GM12878 (cell line): Measurements from ENCODE around the gene OR10H3. TPM values are rescaled to one million over a fixed set of nuclear protein-coding genes. Genes with fewer than 3 reads are reported as not detected.

Experiments
- ATAC-seq: fragments of 200-7000 bp; cut with Tn5 transposase; 3 replicates; pipeline ENCODE4 v1.9.1; 2020; ENCODE audit warnings: mild to moderate bottlenecking, moderate library complexity
- BruUV-seq: library from RNA; stranded (reverse); fragments of 400-500 nt; replicated peaks from 2 replicates; lab custom pipeline; 2021; lab: Mats Ljungman, UMichigan
- CTCF ChIA-PET: fragments of 300-600 bp; sonication (Branson Sonifier 250); formaldehyde crosslinking; extraction: SDS; loops from one replicate; lab custom pipeline; 2021; ENCODE audit warnings: inconsistent platforms; lab: Yijun Ruan, JAX
- POLR2A ChIA-PET: fragments of 350-600 bp; formaldehyde crosslinking; extraction: SDS; loops from one replicate; lab custom pipeline; 2021; ENCODE audit warnings: inconsistent platforms; lab: Charles Lee
- RAD21 ChIA-PET: fragments of 300-600 bp; sonication (Branson Sonifier 250); formaldehyde crosslinking; loops from one replicate; lab custom pipeline; 2023; ENCODE audit warnings: antibody characterized with exemption; ENCODE audit not compliant: unreplicated experiment; lab: Charles Lee
- SMC1A ChIA-PET: fragments of 300-600 bp; sonication (Branson Sonifier 250); formaldehyde crosslinking; loops from one replicate; lab custom pipeline; 2023; ENCODE audit not compliant: unreplicated experiment, uncharacterized antibody; lab: Charles Lee
- DNase-seq: peaks from one replicate; pipeline ENCODE4 v3.0.0-alpha.2; 2011; ENCODE audit warnings: low read depth, low spot score
- FAIRE-seq: peaks from 3 replicates; lab custom pipeline; 2011; peaks lifted over from hg19 to GRCh38; lab: Jason Lieb, UNC
- H2AFZ ChIP-seq: 2 replicates; pipeline ENCODE4 v1.6.0; 2011; ENCODE audit warnings: low read depth, low read length, control low read depth; ENCODE audit not compliant: control insufficient read depth
- H3K27ac ChIP-seq: 2 replicates; pipeline ENCODE4 v1.5.1; 2011; ENCODE audit warnings: control low read depth; ENCODE audit not compliant: control insufficient read depth, insufficient read depth
- H3K27me3 ChIP-seq, 2 experiments: replicated peaks in 1 of 2; 2 replicates each; pipeline versions ENCODE4 v1.6.0 to v1.6.1; 2011; ENCODE audit warnings: low read length in 1 of 2; ENCODE audit not compliant: control insufficient read depth in 2 of 2, insufficient read depth in 2 of 2
- H3K36me3 ChIP-seq, 2 experiments: 2 replicates each; pipeline ENCODE4 v1.5.1; 2011; ENCODE audit warnings: low read length in 1 of 2; ENCODE audit not compliant: control insufficient read depth in 2 of 2, insufficient read depth in 2 of 2
- H3K4me1 ChIP-seq: 2 replicates; pipeline ENCODE4 v1.6.1; 2011; ENCODE audit warnings: mild to moderate bottlenecking, low read length, moderate library complexity, mixed read lengths; ENCODE audit not compliant: control insufficient read depth, insufficient read depth
- H3K4me2 ChIP-seq: 2 replicates; pipeline ENCODE4 v1.6.0; 2011; ENCODE audit warnings: control low read depth; ENCODE audit not compliant: control insufficient read depth, insufficient read depth
- H3K4me3 ChIP-seq: fragments of 200-600 bp; sonication (generic); 2 replicates; pipeline ENCODE4 v1.5.1; 2016
- H3K79me2 ChIP-seq: 2 replicates; pipeline ENCODE4 v1.6.0; 2011; ENCODE audit warnings: low read length; ENCODE audit not compliant: control insufficient read depth, insufficient read depth
- H3K9ac ChIP-seq: 2 replicates; pipeline ENCODE4 v1.8.0; 2011; ENCODE audit warnings: low read length, control low read depth, mixed read lengths; ENCODE audit not compliant: control insufficient read depth, insufficient read depth
- H3K9me3 ChIP-seq: replicated peaks from 3 replicates; pipeline ENCODE4 v1.5.1; 2011; ENCODE audit warnings: mild to moderate bottlenecking, low read length; ENCODE audit not compliant: control insufficient read depth, insufficient read depth
- H4K20me1 ChIP-seq: 2 replicates; pipeline ENCODE4 v1.6.0; 2011; ENCODE audit not compliant: control insufficient read depth, insufficient read depth
- CBFB ChIP-seq: IDR thresholded peaks from 2 replicates; pipeline ENCODE4 v1.6.1; 2016; ENCODE audit warnings: antibody characterized with exemption, low read depth
- GABPA ChIP-seq: IDR thresholded peaks from 2 replicates; pipeline ENCODE4 v1.6.1; 2014; ENCODE audit warnings: antibody characterized with exemption, low read depth, mild to moderate bottlenecking, inconsistent platforms
- MYB ChIP-seq: fragments of 150-350 bp; IDR thresholded peaks from 2 replicates; pipeline ENCODE4 v1.6.1; 2014; ENCODE audit warnings: mild to moderate bottlenecking, low read depth, low read length, borderline replicate concordance
- NFIC ChIP-seq: IDR thresholded peaks from 2 replicates; pipeline ENCODE4 v1.6.1; 2012; ENCODE audit warnings: low read depth, mild to moderate bottlenecking, inconsistent platforms, low read length, moderate library complexity
- NR2C1 ChIP-seq: fragments of 450-650 bp; IDR thresholded peaks from 2 replicates; pipeline ENCODE4 v1.6.1; 2017; ENCODE audit warnings: antibody characterized with exemption, mild to moderate bottlenecking, moderate library complexity
- POLR2AphosphoS5 ChIP-seq: IDR thresholded peaks from 2 replicates; pipeline ENCODE4 v1.6.1; 2011; ENCODE audit warnings: mild to moderate bottlenecking, low read length, inconsistent platforms
- RFX5 ChIP-seq: IDR thresholded peaks from 2 replicates; pipeline ENCODE4 v1.6.1; 2011; ENCODE audit warnings: low read depth, low read length, improper control_type of control experiment
- SUPT20H ChIP-seq: IDR thresholded peaks from 2 replicates; pipeline ENCODE4 v1.6.1; 2011; ENCODE audit warnings: low read depth, mild to moderate bottlenecking, low read length, moderate library complexity, borderline replicate concordance; ENCODE audit not compliant: control insufficient read depth
- ZBED1 ChIP-seq: IDR thresholded peaks from 2 replicates; pipeline ENCODE4 v1.6.1; 2016; ENCODE audit warnings: borderline replicate concordance
- WGBS: methylation state at CpG from one replicate; pipeline ENCODE4 v1.1.6; 2016; ENCODE audit warnings: low lambda C conversion rate; ENCODE audit not compliant: insufficient replicate concordance, insufficient coverage; ENCODE audit errors: missing lambda C conversion rate; 5-methylcytosine and 5-hydroxymethylcytosine counted together
- in situ Hi-C: fragments of 300-500 bp; cut with MboI; formaldehyde crosslinking; loops from 9 replicates; pipeline ENCODE4 v1.14.3; 2018; ENCODE audit warnings: mixed read lengths
- intact Hi-C: fragments of 100-400 bp; cut with micrococcal nuclease; formaldehyde crosslinking; loops from one replicate; pipeline ENCODE4 v1.14.2; 2022; ENCODE audit not compliant: unreplicated experiment
- polyA plus RNA-seq, 11 experiments: library from polyadenylated mRNA; depleted of rRNA in 4 of 11; unstranded in 6 of 11; stranded (reverse) in 5 of 11; fragments of >200 nt; fragmentation: Nextera tagmentation in 4 of 11; fragmentation: Illumina TruSeq in 1 of 11; extraction: Ambion mirVana in 4 of 11; extraction: Trizol in 1 of 11; gene quantifications; 1 replicate in 1 of 11; 2 replicates in 10 of 11; pipeline versions ENCODE4 v1.2.1 to v1.2.3, GENCODE V29; 2011 to 2016; ENCODE audit warnings: inconsistent platforms in 2 of 11, missing spikeins in 2 of 11, low read depth in 1 of 11
- total RNA-seq, 4 experiments: library from RNA; depleted of rRNA in 3 of 4; stranded (reverse); fragments of >200 nt in 3 of 4; fragmentation: Illumina TruSeq in 1 of 4; extraction: Trizol in 1 of 4; gene quantifications; 2 replicates each; pipeline versions ENCODE4 v1.2.1 to v1.2.3, GENCODE V29; 2013 to 2021
- TF ChIP-seq, protein P1 (sequence below): fragments of 450-650 bp; IDR thresholded peaks from 2 replicates; pipeline ENCODE4 v1.6.1; 2017; ENCODE audit warnings: mild to moderate bottlenecking
- TF ChIP-seq, protein P2 (sequence below): fragments of 450-650 bp; IDR thresholded peaks from 2 replicates; pipeline ENCODE4 v1.6.1; 2018; ENCODE audit warnings: borderline replicate concordance, mild to moderate bottlenecking; ENCODE audit not compliant: partially characterized antibody
- TF ChIP-seq, protein P3 (sequence below): IDR thresholded peaks from 2 replicates; pipeline ENCODE4 v1.6.1; 2012; ENCODE audit warnings: improper control_type of control experiment, low read depth, low read length; ENCODE audit not compliant: insufficient replicate concordance

Gene OR10H3
- total and polyA plus RNA-seq, 10 of the 15 experiments (the other 5 are each of a cell fraction or from before 2014, with no cell fraction given): not detected

DNA sequence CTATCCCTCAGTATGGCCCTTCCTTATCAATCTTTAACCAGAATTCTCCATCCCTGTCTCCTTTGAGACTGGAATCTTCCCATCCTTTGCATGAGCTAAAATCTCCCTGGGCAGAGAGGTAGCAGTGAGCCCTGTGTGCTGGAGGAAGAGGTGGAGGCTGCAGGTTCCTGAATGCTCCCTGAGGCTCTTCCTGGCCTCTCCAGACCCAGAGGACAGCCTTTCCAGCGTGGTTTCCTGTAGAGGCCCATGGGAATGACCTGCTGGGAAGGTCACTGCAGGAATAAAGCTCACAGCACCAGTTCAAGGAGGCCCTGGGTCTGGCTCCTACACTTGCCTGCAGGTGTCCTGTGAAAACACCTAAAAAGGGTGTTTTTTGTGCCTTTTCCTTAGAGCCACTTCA lies 5.4 kb upstream of the OR10H3 start (continued):
- TF ChIP-seq, protein P1, sequence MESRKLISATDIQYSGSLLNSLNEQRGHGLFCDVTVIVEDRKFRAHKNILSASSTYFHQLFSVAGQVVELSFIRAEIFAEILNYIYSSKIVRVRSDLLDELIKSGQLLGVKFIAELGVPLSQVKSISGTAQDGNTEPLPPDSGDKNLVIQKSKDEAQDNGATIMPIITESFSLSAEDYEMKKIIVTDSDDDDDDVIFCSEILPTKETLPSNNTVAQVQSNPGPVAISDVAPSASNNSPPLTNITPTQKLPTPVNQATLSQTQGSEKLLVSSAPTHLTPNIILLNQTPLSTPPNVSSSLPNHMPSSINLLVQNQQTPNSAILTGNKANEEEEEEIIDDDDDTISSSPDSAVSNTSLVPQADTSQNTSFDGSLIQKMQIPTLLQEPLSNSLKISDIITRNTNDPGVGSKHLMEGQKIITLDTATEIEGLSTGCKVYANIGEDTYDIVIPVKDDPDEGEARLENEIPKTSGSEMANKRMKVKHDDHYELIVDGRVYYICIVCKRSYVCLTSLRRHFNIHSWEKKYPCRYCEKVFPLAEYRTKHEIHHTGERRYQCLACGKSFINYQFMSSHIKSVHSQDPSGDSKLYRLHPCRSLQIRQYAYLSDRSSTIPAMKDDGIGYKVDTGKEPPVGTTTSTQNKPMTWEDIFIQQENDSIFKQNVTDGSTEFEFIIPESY: no peak

DNA sequence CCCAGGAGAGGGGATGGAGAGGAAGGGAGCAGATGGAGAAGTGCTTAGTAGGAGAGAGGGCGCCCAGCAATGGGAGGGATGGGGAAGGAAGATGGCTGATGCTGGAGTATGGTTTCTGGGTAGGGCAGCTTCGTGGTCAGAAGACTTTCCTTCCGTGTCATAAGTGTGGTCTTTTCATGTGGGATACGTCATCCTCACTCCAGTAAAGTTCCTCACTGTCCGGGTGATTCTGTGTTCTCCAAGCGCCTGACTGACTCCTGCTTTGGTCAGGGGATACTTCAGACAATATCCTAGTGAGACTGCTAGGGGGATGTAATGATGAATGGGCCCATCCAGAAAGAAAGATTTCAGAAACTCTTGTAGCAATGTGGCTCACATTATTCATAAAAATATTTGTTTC lies 3.9 kb upstream of the OR10H3 start:
- WGBS: 2% methylated on average over 6 of the region's 6 CpGs
- H3K36me3 ChIP-seq: no peaks in the 10 kb centered on the region
- no peaks in the 10 kb centered on the region for H3K79me2 ChIP-seq
- no peak overlapping the region for H2AFZ ChIP-seq
- CTCF ChIA-PET: no interaction called here
- no peaks in the 10 kb centered on the region for H3K9me3 ChIP-seq
- H3K27ac ChIP-seq: no peak overlapping the region
- no peak overlapping the region for H3K9ac ChIP-seq
- no peak overlapping the region for H3K4me2 ChIP-seq
- FAIRE-seq: no peak
- in situ Hi-C loops (no loop called here), intact Hi-C loops (no loop called here)
- SMC1A ChIA-PET: no interaction called here
- no peak overlapping the region for H3K4me3 ChIP-seq
- no peaks in the 10 kb centered on the region for H3K27me3 ChIP-seq
- H3K4me1 ChIP-seq: no peaks in the 10 kb centered on the region
- ATAC-seq: no peak
- RAD21 ChIA-PET: no interaction called here
- no peaks in the 10 kb centered on the region for H4K20me1 ChIP-seq
- no TSS peak for BruUV-seq
- no peak for DNase-seq
- POLR2A ChIA-PET: no interaction called here
- TF ChIP-seq RFX5 (no peak), ZBED1 (no peak), GABPA (no peak), CBFB (no peak), POLR2AphosphoS5 (no peak), MYB (no peak), NR2C1 (no peak), SUPT20H (no peak), NFIC (no peak)
- TF ChIP-seq, protein P2, sequence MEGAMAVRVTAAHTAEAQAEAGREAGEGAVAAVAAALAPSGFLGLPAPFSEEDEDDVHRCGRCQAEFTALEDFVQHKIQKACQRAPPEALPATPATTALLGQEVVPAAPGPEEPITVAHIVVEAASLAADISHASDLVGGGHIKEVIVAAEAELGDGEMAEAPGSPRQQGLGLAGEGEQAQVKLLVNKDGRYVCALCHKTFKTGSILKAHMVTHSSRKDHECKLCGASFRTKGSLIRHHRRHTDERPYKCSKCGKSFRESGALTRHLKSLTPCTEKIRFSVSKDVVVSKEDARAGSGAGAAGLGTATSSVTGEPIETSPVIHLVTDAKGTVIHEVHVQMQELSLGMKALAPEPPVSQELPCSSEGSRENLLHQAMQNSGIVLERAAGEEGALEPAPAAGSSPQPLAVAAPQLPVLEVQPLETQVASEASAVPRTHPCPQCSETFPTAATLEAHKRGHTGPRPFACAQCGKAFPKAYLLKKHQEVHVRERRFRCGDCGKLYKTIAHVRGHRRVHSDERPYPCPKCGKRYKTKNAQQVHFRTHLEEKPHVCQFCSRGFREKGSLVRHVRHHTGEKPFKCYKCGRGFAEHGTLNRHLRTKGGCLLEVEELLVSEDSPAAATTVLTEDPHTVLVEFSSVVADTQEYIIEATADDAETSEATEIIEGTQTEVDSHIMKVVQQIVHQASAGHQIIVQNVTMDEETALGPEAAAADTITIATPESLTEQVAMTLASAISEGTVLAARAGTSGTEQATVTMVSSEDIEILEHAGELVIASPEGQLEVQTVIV: no peak
- TF ChIP-seq, protein P3, sequence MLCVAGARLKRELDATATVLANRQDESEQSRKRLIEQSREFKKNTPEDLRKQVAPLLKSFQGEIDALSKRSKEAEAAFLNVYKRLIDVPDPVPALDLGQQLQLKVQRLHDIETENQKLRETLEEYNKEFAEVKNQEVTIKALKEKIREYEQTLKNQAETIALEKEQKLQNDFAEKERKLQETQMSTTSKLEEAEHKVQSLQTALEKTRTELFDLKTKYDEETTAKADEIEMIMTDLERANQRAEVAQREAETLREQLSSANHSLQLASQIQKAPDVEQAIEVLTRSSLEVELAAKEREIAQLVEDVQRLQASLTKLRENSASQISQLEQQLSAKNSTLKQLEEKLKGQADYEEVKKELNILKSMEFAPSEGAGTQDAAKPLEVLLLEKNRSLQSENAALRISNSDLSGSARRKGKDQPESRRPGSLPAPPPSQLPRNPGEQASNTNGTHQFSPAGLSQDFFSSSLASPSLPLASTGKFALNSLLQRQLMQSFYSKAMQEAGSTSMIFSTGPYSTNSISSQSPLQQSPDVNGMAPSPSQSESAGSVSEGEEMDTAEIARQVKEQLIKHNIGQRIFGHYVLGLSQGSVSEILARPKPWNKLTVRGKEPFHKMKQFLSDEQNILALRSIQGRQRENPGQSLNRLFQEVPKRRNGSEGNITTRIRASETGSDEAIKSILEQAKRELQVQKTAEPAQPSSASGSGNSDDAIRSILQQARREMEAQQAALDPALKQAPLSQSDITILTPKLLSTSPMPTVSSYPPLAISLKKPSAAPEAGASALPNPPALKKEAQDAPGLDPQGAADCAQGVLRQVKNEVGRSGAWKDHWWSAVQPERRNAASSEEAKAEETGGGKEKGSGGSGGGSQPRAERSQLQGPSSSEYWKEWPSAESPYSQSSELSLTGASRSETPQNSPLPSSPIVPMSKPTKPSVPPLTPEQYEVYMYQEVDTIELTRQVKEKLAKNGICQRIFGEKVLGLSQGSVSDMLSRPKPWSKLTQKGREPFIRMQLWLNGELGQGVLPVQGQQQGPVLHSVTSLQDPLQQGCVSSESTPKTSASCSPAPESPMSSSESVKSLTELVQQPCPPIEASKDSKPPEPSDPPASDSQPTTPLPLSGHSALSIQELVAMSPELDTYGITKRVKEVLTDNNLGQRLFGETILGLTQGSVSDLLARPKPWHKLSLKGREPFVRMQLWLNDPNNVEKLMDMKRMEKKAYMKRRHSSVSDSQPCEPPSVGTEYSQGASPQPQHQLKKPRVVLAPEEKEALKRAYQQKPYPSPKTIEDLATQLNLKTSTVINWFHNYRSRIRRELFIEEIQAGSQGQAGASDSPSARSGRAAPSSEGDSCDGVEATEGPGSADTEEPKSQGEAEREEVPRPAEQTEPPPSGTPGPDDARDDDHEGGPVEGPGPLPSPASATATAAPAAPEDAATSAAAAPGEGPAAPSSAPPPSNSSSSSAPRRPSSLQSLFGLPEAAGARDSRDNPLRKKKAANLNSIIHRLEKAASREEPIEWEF: no peak
